HG02759 (cell line): Measurements from ENCODE around the gene CA5A.
A peak's percentile ranks its signal among the peaks of the same experiment; 100 is the strongest.

Experiments used
- ATAC-seq: cut with Tn5 transposase; IDR thresholded peaks from one replicate; pipeline ENCODE4 v1.9.1; 2021; ENCODE audit warnings: mild to moderate bottlenecking, moderate library complexity; ENCODE audit not compliant: unreplicated experiment

Gene CA5A

DNA sequence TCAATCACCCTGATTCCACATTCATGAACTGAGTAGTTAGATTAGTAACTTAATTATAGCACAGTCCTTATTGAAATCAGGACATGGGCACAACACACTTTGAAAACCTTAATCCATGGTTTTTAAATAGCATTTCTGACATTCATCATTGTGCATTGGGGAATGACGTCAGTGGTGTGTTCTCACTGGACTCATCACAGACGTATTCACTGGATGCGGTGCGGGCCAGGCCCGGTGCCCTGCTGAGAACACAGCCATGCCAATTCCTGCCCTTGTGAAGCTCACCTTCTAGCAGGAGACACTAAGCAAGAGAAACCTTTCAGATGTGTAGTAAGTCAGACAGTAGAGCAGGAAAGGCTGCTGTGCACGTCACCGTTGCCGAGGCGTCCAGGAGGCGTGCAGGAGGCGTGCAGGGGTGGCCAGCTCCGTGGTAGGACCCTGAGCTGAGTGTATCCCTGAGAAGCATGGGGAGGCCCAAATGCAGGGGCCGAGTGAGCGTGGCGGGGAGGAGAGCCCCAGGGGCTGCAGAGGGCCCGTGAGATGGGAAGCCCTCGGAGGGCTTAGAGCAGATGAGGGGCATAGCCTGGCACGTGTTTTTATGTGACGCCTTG lies 27.8 kb upstream of the CA5A start:
- ATAC-seq: no peak

DNA sequence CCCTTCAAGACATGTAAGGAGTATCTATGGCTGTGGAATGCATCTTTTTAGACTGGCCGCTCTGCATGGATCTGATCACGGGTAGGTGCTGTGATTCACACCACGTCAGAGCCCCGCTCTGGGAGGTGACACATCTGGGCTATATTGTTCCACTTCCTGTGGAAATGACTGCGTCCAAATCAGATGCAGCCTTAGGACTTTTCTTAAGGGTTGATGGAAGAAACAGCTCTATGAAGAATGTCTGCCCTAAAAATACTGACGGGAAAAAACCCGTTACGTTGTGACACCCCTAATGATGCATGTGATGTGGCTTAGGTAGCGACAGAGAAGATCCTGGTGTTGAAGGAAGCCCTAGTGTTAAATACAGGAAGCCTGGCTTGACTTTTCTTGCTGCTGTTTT lies 27.1 kb upstream of the CA5A start:
- no peak for ATAC-seq

DNA sequence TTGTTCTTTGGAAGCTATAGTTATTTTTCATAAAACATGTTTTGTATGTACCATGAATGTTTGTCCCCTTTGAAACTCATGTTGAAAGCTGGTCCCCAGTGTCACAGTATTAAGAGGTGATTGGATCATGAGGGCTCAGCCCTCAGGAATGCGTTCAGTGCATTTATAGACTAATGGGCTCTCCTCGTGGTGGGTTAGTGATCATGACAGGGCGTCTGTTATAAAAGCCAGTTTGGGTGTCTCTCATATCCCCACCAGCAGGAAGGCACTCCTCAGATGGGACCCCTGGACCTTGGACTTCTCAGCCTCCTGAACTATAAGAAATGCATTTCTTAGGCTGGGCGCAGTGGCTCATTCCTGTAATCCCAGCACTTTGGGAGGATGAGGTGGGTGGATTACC lies 25.3 kb upstream of the CA5A start:
- no peak for ATAC-seq

DNA sequence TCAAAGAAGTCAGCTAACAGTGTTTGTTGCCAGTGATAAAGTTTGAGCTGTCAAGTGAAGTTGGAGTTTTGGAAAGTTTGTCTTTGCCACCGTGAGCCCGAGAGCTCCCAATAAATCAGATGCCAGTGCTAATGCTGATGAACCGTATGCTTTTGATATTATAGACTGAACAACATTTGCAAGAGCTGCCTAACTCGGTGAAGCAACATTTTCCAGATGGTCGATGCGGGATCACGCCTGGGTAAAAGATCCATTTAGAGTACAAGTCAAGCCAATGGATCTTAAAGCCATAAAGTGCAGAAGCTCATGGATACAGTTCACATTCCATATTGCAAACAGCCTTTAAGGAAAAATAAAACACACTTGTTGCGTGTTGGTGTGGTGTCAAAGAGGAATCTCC lies 24.5 kb upstream of the CA5A start:
- ATAC-seq: no peak

DNA sequence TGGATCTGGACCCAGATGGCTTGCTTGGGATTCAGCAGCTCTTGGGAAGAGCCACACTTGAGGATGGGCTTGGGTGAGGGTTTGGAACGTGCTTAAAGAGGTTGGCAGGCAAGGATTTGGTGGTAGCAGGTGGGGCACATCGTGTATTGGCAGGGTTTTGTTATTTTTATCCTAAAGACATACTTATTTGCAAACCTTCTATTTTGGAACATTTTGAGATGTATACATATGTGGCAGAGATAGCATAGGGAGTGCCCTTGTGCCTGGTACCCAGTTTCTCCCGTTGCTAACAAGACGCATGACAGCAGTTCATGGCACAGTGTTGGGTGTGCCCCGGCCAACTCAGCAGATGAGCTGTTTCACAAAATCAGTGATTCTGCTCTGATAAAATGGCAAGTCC lies 24.0 kb upstream of the CA5A start:
- no peak for ATAC-seq

DNA sequence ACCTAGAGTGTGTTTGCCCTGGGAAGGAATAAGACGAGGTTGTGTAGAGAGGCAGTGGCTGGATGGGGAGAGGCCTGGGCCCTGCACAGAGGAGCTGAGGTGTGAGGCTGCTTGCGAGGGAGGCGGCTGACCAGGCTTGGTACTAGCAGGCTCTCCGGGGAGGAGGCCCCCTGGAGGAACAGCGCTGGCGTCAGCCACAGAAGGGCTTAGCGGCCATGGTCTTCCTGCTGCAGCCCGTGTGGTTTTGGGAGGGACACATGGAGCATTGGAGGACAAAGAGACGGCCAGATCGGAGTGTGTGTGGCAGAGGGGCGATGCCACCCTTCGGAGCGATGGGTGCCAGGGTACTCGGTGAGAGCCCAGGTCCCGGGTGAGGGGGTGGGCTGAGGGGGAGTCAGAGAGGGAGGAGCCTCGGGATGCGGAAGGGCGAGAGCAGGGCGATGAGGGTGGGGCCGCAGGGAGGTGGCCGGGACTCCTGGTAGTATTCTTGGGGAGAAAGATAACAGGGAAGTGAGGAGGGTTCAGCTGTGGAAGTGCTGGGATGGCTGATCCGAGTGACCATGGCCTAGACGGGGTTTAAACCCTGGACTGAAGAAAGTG lies 23.2 kb upstream of the CA5A start:
- no peak for ATAC-seq

DNA sequence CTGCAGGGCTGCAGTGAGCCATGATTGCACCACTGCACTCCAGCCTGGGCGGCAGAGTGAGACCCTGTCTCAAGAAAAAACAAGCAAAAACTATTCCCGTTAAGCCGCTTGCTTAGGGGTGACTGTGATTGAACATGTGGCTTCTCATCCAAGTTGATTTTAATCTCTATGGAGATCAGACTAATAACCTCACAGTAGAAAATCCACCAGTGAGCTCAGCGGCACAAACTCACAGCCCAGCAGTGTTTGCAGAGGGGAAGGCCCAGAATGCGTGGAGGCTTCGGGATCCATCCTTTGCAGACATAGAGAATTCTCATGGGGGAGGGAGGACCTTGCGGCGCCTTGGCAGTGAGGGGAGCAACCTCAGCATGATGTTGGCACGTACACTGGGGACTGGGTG lies 22.3 kb upstream of the CA5A start:
- ATAC-seq: no peak

DNA sequence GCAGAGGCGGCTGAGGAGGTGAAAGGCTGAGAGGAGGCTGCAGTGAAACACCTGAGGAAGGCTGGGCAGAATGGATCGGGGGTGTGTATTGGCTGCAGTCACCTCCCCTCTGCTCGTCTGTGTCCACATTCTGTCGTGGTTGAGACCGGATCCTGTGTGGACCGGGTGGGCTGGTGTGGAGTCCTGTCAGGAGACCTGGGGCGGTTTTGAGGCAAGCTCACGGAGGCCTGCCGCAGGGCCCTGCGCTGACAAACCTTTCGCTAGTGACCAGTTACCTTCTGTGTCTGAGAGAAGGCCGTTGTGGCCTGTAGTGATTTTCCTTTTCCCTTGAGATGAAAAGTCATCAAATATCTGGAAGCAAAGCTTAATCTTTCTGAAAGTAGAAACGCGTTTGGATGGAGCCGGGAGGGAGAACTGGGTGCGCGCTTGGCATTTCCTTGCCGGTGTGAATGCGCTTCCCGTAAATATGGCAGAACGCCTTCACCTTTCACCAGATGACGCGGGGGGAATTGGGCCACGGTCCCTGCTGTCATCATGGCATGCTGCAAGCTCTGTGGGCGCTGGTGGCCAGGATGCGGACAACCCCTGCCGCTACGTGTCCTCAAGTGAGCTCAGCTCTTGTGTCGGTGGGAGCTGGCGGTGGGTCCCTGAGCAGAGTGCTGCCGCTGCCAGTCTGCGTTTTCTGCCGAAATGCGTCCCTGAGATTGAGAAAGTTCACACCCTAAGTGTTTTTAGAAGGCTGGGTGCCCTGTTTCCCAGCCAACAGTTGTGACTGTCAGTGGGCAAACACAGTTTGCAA lies 21.2 kb upstream of the CA5A start:
- no peak for ATAC-seq

DNA sequence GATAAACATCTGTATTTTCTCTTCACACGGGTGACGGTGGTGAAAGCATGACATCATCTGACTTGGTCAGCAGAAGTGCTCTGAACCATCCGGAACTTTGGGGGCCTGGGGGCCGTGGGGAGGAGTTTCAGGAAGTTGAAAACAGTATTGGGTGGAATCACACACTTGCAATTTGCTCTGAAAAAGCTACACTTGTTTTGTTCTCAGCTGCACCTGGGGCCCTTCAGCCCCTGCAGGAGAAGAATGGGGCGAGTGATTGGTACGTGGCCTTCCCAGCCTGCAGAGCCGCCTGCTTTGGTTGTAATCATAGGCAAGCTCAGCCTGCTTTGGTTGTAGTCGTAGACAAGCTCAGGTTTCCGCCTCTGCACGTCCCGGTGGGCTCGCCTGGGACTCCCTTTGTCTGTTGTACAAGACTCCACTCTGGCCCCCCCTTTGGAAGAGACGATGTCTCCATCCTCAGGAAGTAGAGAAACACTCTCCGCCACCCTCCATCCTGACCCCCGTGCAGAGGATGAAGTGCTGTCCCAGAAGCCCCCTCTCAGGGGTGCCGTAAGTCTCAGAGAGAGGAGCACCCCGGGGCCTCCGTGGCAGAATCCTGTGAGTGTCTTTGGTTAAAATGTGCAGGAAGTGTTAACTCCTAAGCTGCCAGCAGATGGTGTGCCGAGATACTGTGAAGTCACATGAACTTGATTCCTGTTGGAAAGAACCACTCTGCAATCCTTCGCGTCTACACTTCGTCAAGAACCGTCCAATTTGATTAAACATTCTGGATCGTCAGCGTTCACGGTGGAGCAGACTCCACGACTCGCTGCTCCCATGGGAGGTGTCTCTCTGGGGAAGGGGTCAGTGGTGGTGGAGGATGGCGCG lies 20.3 kb upstream of the CA5A start:
- no peak for ATAC-seq

DNA sequence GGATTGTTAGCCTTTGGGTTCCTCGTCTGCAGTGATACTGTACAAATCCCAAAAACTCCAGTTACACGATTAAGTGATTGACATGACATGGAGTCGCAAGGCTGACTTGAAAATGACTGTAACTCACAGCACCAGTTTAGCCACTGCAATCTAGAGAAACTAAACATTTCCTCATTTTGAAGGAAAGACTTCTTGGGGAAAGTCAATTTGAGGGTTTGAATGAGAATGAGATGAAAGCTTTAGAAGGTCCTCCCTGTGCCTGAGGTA lies 19.7 kb upstream of the CA5A start:
- no peak for ATAC-seq

DNA sequence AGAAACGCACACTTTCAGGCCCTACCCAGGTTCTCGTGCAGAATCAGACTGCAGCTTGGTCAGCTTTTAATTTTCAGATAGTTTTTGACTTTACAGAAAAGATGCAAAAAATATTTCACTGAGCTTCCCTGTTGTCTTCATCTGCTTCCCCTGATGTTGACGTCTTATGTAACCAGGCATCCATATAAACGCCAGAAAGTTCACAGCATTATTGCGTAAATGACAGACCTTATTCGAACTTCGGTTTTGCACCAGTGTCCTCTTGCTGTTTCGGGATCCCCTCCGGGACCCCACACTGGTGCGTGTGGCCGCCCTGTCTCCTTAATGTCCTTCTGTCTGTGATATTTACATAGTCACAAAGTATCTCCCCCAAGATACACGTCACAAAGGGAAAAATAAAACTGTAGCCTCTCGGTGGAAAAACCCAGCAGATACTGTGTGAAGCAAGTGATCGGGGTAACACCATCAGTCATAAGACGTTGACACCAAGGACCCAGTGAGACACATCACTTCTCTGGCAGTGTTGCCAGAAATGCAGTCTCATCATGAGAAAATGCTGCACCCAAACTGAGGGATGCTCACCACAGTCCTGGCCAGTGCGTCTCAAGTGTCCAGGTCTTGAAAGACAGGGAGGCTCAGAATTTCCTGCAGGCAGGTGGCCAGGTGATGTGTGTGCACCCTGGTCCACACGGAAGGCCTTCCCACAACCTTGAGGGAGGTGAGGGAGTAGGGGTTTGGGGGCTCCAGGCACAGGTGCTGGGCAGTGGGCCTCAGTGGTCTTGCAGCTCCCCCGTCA lies 19.2 kb upstream of the CA5A start:
- ATAC-seq: no peak

DNA sequence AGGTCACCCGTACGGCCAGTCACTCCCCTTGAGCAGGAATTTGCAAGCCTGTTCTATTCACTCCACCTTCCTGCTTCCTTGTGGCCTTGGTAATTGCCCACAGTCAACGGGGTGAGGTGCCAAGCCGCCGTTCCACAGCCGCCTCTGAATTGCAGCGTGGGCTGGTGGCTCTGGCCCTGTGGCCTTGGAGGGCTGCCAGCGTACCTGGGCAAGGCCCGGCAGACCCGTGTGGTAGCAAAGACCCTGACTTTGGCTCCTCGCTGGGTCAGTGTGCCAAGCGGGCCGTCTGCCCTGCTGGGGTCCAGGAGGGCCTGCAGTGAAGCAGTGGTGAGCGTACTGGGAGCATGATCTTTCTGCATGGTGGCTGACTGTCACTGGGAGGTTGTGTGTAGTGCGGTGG lies 18.5 kb upstream of the CA5A start:
- ATAC-seq: no peak

DNA sequence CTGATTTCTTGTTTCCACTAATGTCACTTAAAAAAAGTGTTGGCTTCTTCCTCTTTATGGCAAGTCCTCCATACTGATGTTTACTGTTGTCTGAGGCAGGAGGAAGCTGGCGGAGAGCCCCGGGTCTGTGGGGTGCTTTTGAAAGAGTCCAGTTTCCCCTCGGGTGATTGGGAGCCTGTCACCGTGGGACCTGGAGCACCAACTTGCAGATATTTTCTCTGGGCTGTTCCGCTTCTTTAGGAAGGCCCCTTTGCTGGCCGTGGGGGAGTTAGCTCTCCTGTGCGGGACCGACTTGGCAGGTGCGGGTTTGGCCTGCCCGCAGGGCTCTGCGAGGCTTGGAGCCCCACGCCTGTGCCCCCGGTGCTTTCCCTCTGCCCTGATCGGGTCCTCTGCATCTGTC lies 18.0 kb upstream of the CA5A start:
- ATAC-seq: no peak

DNA sequence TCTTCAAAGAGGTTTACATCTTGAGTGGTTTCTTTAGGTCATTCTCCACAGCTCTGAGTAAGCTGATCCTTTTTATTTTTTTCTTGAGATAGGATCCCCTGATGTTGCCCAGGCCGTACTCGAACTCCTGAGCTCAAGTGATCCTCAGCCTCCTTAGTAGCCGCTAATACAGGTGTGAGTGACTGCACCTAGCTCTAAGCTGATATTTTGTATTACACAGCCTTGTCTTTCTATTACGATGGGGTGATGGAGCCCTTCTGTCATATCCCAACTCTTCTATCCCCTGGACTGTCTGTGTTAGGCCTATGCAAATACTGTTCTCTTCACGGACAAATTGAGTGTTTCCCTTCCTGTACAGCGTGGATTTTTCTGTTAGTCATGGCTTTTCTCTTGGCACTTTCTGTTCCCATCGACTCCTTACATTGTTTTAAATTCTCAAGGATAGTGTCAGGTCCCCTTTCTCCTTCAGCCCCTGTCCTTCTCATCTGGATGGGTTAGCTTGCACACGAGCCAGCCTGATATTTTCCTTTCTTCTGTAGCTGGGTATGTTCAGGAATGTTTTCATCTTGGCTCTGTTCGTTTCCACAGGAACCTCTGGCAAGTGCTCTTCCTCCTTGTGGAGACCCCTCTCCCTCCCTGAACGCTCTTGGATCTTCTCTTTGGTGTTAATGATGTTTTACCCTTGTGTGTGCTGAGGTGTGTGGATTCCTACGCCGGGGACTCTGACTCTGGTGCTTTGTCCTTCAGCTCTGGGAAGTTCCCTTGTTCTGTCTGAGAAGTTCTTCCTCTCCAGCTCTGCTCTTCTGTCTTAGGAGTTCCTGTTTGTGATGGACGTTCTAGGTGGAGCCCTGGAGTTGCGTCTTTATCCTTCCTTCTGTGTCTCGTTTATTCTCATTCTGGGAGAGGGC lies 17.2 kb upstream of the CA5A start:
- ATAC-seq: no peak

DNA sequence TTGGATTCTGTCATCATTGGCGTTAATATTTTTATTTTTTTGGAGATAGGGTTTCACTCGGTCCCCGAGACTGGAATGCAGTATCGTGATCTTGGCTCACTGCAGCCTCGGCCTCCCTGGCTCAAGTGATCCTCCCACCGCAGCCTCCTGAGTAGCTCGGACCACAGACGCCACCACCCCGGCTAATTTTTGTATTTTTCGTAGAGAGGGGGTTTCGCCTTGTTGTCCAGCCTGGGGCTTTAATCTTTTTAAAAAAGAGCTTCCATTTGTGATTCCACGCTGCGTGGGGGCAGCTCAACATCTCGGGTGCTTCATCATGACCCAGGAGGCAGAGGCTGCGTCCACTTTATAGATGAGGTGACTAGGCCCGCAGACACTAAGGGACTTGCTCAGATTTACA lies 16.4 kb upstream of the CA5A start:
- ATAC-seq: no peak

DNA sequence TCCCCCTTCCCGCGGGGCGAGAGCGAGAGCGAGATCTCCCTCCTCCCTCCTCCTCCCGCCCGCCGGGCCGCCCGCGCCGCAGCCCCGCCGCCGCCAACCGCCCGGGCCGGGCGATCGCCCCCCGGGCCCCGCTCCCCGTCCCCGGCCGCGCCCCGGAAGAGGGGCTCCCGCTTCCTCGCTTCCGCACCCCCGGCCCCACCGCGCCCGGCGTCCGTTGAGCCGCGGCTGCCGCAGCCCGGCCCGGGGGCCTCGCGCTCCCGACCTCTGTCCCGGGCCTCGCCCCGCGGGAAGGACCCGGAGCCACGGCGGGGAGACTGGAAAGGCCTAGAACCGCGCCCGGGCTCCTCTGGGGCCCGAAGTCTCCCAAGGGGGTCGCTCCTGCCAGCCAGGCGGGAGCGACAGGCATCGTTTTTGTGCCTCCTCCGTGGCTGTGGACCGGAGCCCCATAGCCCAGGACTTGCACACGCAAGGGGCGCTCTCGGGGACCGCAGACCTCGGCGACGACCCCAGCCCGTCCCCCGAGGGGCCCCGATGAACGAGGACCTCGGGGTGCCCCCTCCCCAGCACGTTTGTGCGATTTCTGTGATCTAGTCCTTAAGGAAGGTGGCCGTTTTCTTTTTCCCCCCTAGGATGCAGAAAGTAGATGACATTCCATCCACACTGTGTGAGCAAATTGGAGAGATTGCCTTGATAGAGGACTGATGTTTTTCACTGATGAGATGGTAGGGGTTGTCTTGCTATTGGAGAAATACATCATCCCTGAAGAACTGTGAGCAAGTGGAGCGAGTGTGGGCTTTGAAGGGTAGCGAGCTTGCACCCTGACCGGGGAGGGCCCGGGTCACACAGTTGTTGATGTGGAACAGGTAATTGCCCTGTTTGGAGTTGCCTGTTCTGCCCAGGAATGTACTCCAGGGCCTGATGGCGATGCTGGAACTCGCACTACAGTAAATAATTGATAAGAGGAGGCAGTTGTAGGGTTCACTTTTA lies 15.5 kb upstream of the CA5A start:
- no peak for ATAC-seq

DNA sequence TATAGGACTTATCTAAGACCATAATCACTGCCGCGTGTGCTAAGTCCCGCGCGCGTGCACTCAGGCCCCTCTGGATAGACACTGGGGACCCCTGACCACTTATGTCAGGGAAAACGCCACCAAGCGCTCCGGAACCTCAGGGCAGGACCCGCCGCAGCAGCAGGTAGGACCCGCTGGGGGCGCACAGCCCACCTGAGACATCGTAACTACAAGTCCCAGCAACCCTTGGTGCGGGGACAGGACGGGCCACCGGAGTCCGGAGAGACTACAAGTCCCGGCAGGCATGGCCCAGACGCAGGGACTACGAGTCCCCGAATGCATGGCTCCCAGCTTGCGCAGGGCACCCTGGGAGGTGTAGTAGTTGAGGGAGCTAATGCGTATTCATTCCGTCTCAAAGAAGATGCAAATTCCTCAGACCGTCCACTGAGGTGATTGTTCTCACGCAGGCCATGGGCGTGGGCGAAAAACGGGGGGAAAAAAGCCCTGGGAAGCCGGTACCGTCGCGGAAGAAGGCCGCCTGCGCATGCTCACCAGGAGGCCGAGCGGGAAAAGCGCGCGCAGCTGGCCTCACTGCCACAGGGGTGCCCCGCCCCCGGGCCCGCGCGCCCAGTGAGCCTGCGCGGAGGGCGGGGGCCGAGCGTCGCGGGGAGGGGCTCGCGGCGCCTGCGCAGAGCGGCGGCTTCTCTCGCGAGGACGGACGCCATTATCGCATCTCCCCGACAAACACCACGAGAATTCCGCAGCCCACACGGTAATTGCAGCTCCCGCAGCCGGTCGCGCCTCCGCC lies 14.6 kb upstream of the CA5A start, which contains the start of gene BANP:
TSS of gene BANP (plus strand) at position 670 of the 787 bp plus-strand sequence. CDS start 23,682 bp downstream, outside the sequence.
- peak; percentile 88 for ATAC-seq
